Mucosa of gallbladder (tissue), 1 donor: ENCODE data around the gene RAF1. TPM values are rescaled to one million over a fixed set of nuclear protein-coding genes. Genes with fewer than 3 reads are reported as not detected.
"Not testable (repeated sequence)": the region's sequence is repeated elsewhere in the genome, so short reads cannot be mapped to it uniquely, and the experiment has no call there.

ENCODE experiments used
- DNase-seq: peaks from one replicate; pipeline ENCODE4 v3.0.0-alpha.2; 2020; ENCODE audit warnings: low spot score
- total RNA-seq: library from RNA; stranded (reverse); gene quantifications from one replicate; pipeline ENCODE4 v1.2.1, GENCODE V29; 2021
- donor health status: DM: no; HTN: no; CAD: no.

RAF1 gene
- total RNA-seq, 1 donor from 2014 or later: 79.5 TPM

- DNase-seq: not testable (repeated sequence)
Observed at GRCh38 chr3:12640853-12641252, 23.1 kb downstream of the RAF1 start.

- no peak for DNase-seq
Observed at GRCh38 chr3:12638105-12638504, 25.8 kb downstream of the RAF1 start.

GRCh38 chr3:12633108-12633507, 30.8 kb downstream of the RAF1 start:
- no peak for DNase-seq

- no peak for DNase-seq
Observed at GRCh38 chr3:12632523-12632922, 31.4 kb downstream of the RAF1 start.

GRCh38 chr3:12630843-12631242, 33.1 kb downstream of the RAF1 start:
- not testable (repeated sequence) for DNase-seq

- DNase-seq: no peak
Observed at GRCh38 chr3:12630292-12630691, 33.6 kb downstream of the RAF1 start.

GRCh38 chr3:12629560-12629959, 34.4 kb downstream of the RAF1 start:
- DNase-seq: peak; percentile 14

- no peak for DNase-seq
Observed at GRCh38 chr3:12628813-12629212, 35.1 kb downstream of the RAF1 start.

- DNase-seq: no peak
Observed at GRCh38 chr3:12627370-12627769, 36.5 kb downstream of the RAF1 start.

- not testable (repeated sequence) for DNase-seq
Observed at GRCh38 chr3:12624964-12625363, 39.0 kb downstream of the RAF1 start.

- DNase-seq: no peak
Observed at GRCh38 chr3:12624056-12624455, 39.9 kb downstream of the RAF1 start.

- no peak for DNase-seq
Observed at GRCh38 chr3:12622335-12622734, 41.6 kb downstream of the RAF1 start.

- no peak for DNase-seq
Observed at GRCh38 chr3:12620729-12621128, 43.2 kb downstream of the RAF1 start.

GRCh38 chr3:12620305-12620704, 43.6 kb downstream of the RAF1 start:
- DNase-seq: no peak

- DNase-seq: no peak
Observed at GRCh38 chr3:12618426-12618825, 45.5 kb downstream of the RAF1 start.

- DNase-seq: no peak
Observed at GRCh38 chr3:12615266-12615665, 48.7 kb downstream of the RAF1 start.

- DNase-seq: no peak
Observed at GRCh38 chr3:12613250-12613649, 50.7 kb downstream of the RAF1 start.

GRCh38 chr3:12612514-12613226, 51.2 kb downstream of the RAF1 start:
- no peak for DNase-seq

- DNase-seq: no peak
Observed at GRCh38 chr3:12611117-12611516, 52.8 kb downstream of the RAF1 start.

- DNase-seq: no peak
Observed at GRCh38 chr3:12608376-12608775, 55.5 kb downstream of the RAF1 start.

- no peak for DNase-seq
Observed at GRCh38 chr3:12603969-12604368, 59.9 kb downstream of the RAF1 start.

GRCh38 chr3:12601072-12601471, 62.8 kb downstream of the RAF1 start:
- DNase-seq: no peak

GRCh38 chr3:12598890-12599289, 65.0 kb downstream of the RAF1 start:
- DNase-seq: no peak

GRCh38 chr3:12593473-12593872, 70.4 kb downstream of the RAF1 start:
- DNase-seq: no peak
